Epithelial cell of proximal tubule (primary cell): ENCODE measurements around the gene ATP9A. TPM values are rescaled to one million over a fixed set of nuclear protein-coding genes. Genes with fewer than 3 reads are reported as not detected.
"Not testable (repeated sequence)": the region's sequence is repeated elsewhere in the genome, so short reads cannot be mapped to it uniquely, and the experiment has no call there.

Experiments used
- DNase-seq: peaks from one replicate; pipeline ENCODE4 v3.0.0-alpha.2; 2011; ENCODE audit warnings: low read depth
- H3K4me3 ChIP-seq: 2 replicates; pipeline ENCODE4 v1.5.1; 2011; ENCODE audit warnings: low read depth, mild to moderate bottlenecking, low read length
- total RNA-seq: library from RNA; depleted of rRNA; stranded (reverse); fragments of >200 nt; gene quantifications from 2 replicates; pipeline ENCODE4 v1.2.3, GENCODE V29; 2015
- TF ChIP-seq, protein P1 (sequence below): conservative IDR thresholded peaks from 2 replicates; pipeline ENCODE4 v1.5.1; 2012; ENCODE audit warnings: low read depth, mild to moderate bottlenecking, low read length

ATP9A gene
- total RNA-seq, 1 donor from 2014 or later: 22.5 TPM

DNA sequence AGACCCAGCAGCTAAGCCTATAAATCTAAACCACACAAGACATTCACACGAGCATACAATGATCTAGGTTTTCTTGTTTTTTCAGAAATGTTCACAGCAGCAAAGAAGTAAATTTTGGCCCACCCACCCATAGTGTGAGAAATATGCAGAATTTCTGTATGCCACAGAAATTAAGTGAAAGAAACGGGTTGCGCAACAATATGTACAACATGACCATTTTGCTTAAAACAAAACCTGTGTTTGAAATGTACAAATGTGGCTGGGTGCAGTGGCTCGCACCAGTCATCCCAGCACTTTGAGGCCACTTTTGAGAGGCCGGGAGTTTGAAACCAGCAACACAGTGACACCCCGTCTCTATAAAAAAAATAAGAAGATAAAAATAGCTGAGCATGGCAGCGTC lies 24.8 kb upstream of the ATP9A start:
- DNase-seq: no peak
- H3K4me3 ChIP-seq: no peak overlapping the region
- TF ChIP-seq, protein P1, sequence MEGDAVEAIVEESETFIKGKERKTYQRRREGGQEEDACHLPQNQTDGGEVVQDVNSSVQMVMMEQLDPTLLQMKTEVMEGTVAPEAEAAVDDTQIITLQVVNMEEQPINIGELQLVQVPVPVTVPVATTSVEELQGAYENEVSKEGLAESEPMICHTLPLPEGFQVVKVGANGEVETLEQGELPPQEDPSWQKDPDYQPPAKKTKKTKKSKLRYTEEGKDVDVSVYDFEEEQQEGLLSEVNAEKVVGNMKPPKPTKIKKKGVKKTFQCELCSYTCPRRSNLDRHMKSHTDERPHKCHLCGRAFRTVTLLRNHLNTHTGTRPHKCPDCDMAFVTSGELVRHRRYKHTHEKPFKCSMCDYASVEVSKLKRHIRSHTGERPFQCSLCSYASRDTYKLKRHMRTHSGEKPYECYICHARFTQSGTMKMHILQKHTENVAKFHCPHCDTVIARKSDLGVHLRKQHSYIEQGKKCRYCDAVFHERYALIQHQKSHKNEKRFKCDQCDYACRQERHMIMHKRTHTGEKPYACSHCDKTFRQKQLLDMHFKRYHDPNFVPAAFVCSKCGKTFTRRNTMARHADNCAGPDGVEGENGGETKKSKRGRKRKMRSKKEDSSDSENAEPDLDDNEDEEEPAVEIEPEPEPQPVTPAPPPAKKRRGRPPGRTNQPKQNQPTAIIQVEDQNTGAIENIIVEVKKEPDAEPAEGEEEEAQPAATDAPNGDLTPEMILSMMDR: no peak

DNA sequence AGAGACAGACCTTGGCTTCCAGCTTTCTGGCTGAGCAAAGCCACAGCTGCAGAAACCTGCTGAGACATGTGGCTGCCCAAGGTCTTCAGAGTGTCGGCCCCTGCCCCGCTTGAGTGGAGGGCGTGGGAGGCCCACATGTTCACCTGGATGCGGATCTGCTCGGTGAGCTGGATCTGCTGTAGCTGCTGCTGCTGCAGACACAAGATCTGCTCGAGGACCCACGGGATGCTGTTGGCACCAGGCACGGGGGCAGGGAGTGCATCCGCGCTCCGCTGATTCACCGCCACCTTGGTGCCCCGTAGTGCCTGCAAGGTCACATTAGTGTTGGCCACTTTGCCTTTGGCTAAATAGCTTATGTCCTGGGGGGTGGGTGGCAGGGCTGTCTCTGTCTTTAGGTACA lies 23.4 kb upstream of the ATP9A start:
- DNase-seq: no peak
- H3K4me3 ChIP-seq: no peak overlapping the region

DNA sequence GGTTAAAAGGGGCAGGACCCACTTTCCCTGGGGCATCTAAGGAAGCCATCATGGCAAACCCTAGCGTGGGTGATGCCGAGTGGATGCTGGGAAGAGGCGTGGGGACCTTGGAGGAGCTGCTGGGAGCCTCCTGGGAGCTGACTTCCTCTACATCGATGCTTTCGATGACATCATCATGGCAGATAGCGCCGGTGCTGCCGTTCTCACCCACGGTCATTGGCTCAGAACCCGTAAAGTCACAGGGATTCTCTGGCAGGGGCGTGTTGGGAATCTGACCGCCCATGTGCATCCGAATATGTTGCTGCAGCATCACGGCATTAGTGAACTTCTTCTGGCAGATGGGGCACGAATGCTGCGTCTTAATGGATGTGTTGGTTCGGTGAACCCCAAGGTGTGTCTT lies 22.1 kb upstream of the ATP9A start:
- TF ChIP-seq, protein P1: no peak
- no peak for DNase-seq
- no peak overlapping the region for H3K4me3 ChIP-seq

More for the DNA sequence above, 23.4 kb upstream of the ATP9A start:
- TF ChIP-seq, protein P1: no peak

DNA sequence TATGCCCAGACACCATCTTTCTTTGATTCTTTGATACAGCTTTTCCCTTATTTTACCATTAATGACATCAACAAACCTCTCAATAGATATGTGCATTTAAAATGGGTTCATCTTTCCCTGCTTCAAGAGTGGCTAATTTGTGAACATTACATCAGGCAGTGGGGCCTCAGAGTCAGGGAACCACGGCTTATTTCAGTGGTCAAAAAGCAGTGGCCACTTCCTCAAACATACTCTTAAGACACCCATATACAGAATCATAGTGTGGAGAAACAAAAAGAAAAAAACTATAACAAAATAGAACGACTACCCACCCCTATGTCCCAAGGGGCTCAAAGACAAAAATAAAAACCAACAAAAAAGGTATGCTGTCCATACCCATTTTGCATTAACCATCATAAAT lies 21.2 kb upstream of the ATP9A start:
- no peak for DNase-seq
- H3K4me3 ChIP-seq: no peak overlapping the region
- TF ChIP-seq, protein P1: no peak

DNA sequence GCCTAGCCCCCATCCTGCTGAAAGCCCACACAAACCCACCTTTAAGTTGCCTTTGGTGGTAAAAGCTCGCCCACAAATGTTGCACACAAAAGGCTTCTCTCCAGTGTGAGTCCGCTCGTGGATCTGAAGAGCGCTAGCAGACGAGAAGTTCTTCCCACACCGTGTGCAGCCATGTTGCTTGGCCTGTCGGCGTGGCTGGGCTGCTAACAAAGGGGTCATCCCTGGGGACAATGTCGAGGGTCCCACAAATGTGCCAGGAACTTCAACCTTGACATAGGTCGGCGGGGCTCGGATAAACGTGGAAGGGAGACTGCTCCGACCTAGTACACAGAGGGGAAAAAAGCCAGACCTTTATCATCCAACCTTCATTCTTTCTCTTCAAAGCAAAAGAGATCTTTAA lies 20.6 kb upstream of the ATP9A start:
- TF ChIP-seq, protein P1: no peak
- no peak for DNase-seq
- H3K4me3 ChIP-seq: no peak overlapping the region

DNA sequence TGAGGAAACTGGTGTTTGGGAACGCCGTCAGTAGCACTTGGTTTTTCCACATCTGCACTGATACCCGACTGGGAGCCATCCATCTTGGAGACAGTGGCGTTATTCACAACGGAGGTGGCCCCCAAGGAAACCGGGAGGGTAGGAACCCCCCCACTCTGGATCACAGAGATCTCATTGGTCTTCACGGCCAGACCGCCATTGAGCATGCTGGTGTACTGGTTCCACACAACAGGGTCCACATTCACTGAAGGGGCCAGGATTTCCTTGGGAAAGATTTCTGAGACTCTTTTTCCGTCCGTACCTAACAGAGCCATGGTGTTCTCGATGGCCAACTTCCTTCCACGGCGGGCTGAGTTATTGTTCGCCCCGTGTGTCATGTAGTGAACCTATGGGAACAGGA lies 16.1 kb upstream of the ATP9A start:
- TF ChIP-seq, protein P1: no peak
- DNase-seq: no peak
- no peak overlapping the region for H3K4me3 ChIP-seq

DNA sequence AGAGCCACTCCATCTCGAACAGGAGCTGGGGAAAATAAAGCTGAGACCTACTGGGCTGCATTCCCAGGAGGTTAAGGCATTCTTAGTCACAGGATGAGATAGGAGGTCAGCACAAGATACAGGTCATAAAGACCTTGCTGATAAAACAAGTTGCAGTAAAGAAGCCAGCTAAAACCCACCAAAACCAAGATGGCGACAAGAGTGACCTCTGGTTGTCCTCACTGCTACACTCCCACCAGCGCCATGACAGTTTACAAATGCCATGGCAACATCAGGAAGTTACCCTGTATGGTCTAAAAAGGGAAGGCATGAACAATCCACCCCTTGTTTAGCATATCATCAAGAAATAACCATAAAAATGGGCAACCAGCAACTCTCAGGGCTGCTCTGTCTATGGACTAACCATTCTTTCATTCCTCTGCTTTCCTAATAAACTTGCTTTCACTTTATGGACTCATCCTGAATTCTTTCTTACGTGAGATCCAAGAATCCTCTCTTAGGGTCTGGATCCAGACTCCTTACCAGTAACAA lies 10.1 kb upstream of the ATP9A start:
- DNase-seq, H3K4me3 ChIP-seq: not testable (repeated sequence)

DNA sequence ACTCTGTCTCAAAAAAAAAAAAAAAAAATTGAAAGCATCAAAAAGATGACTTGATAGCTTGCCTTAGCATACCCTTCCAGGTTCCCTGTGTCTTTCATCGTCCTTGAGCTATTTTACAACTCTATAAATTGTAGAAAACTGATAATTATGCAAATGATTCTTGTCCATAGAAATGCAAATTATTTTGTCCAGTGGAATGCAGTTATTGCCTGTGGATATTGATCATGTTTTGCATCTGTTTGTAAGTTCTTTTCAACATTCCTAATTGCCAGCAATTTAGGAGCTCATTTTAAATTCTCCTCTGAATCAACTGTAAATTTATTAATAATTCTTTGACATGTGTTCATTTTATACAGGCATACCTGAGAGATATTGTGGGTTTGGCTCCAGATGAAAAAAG lies 7.1 kb upstream of the ATP9A start:
- DNase-seq: no peak
- TF ChIP-seq, protein P1: no peak
- H3K4me3 ChIP-seq: no peak overlapping the region
